ENCODE data around the gene TAX1BP1. TPM values are rescaled to one million over a fixed set of nuclear protein-coding genes. Genes with fewer than 3 reads are reported as not detected.
"Not testable (repeated sequence)": the region's sequence is repeated elsewhere in the genome, so short reads cannot be mapped to it uniquely, and the experiment has no call there.

Gene TAX1BP1
- total and polyA plus RNA-seq, 2 experiments from 2014 or later, result 56.5 to 87.9 TPM

GRCh38 chr7:27856703-27857485, 116.9 kb downstream of the TAX1BP1 start:
- H3K4me1 ChIP-seq (ENCODE audit: insufficient read depth); H4K20me1 ChIP-seq (replicated peaks; ENCODE audit: insufficient read depth); H3K36me3 ChIP-seq (ENCODE audit: insufficient read depth); H3K27me3 ChIP-seq (ENCODE audit: insufficient read depth); H3K79me2 ChIP-seq (replicated peaks; ENCODE audit: insufficient read depth); H3K4me2 ChIP-seq; H2AFZ ChIP-seq; H3K27ac Mint-ChIP-seq; DNase-seq (ENCODE audit: low spot score); H3K4me3 ChIP-seq; H3K27ac ChIP-seq (ENCODE audit: low read depth); H3K9me2 ChIP-seq (ENCODE audit: insufficient read depth); H3K4me1 Mint-ChIP-seq; ATAC-seq; H3K27me3 Mint-ChIP-seq (ENCODE audit: insufficient read depth, low read depth, poor library complexity); H3K4me3 Mint-ChIP-seq; H3F3A ChIP-seq (replicated peaks; ENCODE audit: low read depth): not testable (repeated sequence)
- H3K9me3 Mint-ChIP-seq, result peaks cover 16% of the 10 kb centered on the region
- peaks cover 19% of the 10 kb centered on the region for H3K36me3 Mint-ChIP-seq (ENCODE audit: low read depth)

GRCh38 chr7:27860800-27861199, 120.8 kb downstream of the TAX1BP1 start:
- no peak for DNase-seq (ENCODE audit: low spot score)
- no peaks in the 10 kb centered on the region for H3K79me2 ChIP-seq (replicated peaks; ENCODE audit: insufficient read depth)
- H3K4me3 ChIP-seq, result no peak overlapping the region
- H3K36me3 ChIP-seq (ENCODE audit: insufficient read depth), result no peaks in the 10 kb centered on the region
- H4K20me1 ChIP-seq (replicated peaks; ENCODE audit: insufficient read depth), result no peaks in the 10 kb centered on the region
- no peaks in the 10 kb centered on the region for H3K27me3 ChIP-seq (ENCODE audit: insufficient read depth)
- Mint-ChIP-seq H3K4me3 (no peak overlapping the region), H3K27ac (no peak overlapping the region), H3K9me3 (peaks cover 8% of the 10 kb centered on the region; the same call in 2 of the 3 replicates), H3K36me3 (ENCODE audit: low read depth) (peaks cover 11% of the 10 kb centered on the region), H3K27me3 (ENCODE audit: insufficient read depth, low read depth, poor library complexity) (peaks cover 2% of the 10 kb centered on the region), H3K4me1 (peaks cover 3% of the 10 kb centered on the region; the same call in 2 of the 3 replicates)
- H3F3A ChIP-seq (replicated peaks; ENCODE audit: low read depth), result no peaks in the 10 kb centered on the region
- no peak overlapping the region for H3K4me2 ChIP-seq
- 0 out of 2 replicates have a peak, but pooled peaks cover 4% of the 10 kb centered on the region for H3K4me1 ChIP-seq (ENCODE audit: insufficient read depth)
- ATAC-seq, result no peak
- H2AFZ ChIP-seq, result no peak overlapping the region
- no peak overlapping the region for H3K27ac ChIP-seq (ENCODE audit: low read depth)
- H3K9me2 ChIP-seq (ENCODE audit: insufficient read depth), result no peaks in the 10 kb centered on the region
- TF ChIP-seq REST (IDR thresholded peaks at IDR 0.05; ENCODE audit: unreplicated experiment) (no peak), ETS1 (IDR thresholded peaks at IDR 0.05) (no peak), POLR2AphosphoS5 (IDR thresholded peaks at IDR 0.05; ENCODE audit: low read depth) (no peak), ZNF462 (CRISPR knock-in tag; IDR thresholded peaks at IDR 0.05) (no peak), EZH2 (IDR thresholded peaks at IDR 0.05; ENCODE audit: low read depth, unreplicated experiment) (no peak), ZNF331 (CRISPR knock-in tag; IDR thresholded peaks at IDR 0.05; ENCODE audit: low read depth) (no peak), CTCF (conservative IDR thresholded peaks at IDR 0.05; ENCODE audit: low read depth in 2 of 2) (no peak), JUNB (IDR thresholded peaks at IDR 0.05; ENCODE audit: unreplicated experiment) (no peak)
